CD4-positive, CD25-positive, alpha-beta regulatory T cell (primary cell): ENCODE data around the gene ADGRV1. TPM values are rescaled to one million over a fixed set of nuclear protein-coding genes. Genes with fewer than 3 reads are reported as not detected.

Experiments
- ATAC-seq, 2 donors: fragments of 150-1000 bp; cut with Tn5 transposase; one replicate each; pipeline ENCODE4 v1.10.0; 2021; ENCODE audit warnings: low read depth in 2 of 2, moderate number of reproducible peaks in 2 of 2, moderate library complexity in 1 of 2
- DNase-seq, 3 donors: peaks; one replicate each; pipeline versions ENCODE4 v3.0.0 to v3.0.0-alpha.2; 2012 to 2022; ENCODE audit warnings: mixed read lengths in 1 of 3
- H3K27ac ChIP-seq: one replicate; pipeline ENCODE4 v1.7.0; 2013; ENCODE audit warnings: mild to moderate bottlenecking, low read length; ENCODE audit not compliant: insufficient read depth, poor library complexity, severe bottlenecking
- H3K27me3 ChIP-seq: one replicate; pipeline ENCODE4 v1.7.0; 2013; ENCODE audit warnings: low read length; ENCODE audit not compliant: control insufficient read depth, insufficient read depth
- H3K36me3 ChIP-seq: one replicate; pipeline ENCODE4 v1.7.0; 2013; ENCODE audit warnings: mild to moderate bottlenecking, low read length, moderate library complexity; ENCODE audit not compliant: control insufficient read depth, insufficient read depth
- H3K4me1 ChIP-seq: 2 replicates; pipeline ENCODE4 v1.7.0; 2013; ENCODE audit warnings: mild to moderate bottlenecking, low read length; ENCODE audit not compliant: insufficient read depth, control insufficient read depth, poor library complexity, severe bottlenecking
- H3K4me3 ChIP-seq: one replicate; pipeline ENCODE4 v1.7.0; 2013; ENCODE audit warnings: low read depth, mild to moderate bottlenecking, low read length, moderate library complexity
- H3K9me3 ChIP-seq, 2 experiments: 1 replicate in 1 of 2; 2 replicates in 1 of 2; pipeline ENCODE4 v1.7.0; 2013; ENCODE audit warnings: low read length in 2 of 2, mild to moderate bottlenecking in 1 of 2, moderate library complexity in 1 of 2; ENCODE audit not compliant: control insufficient read depth in 2 of 2
- H3K27ac Mint-ChIP-seq, 3 donors: one replicate each; pipeline ENCODE4 v1.8.0; 2020 to 2022; ENCODE audit warnings: mild to moderate bottlenecking in 3 of 3, mixed read lengths in 3 of 3, moderate library complexity in 2 of 3
- H3K27me3 Mint-ChIP-seq: one replicate; pipeline ENCODE4 v1.8.0; 2022; ENCODE audit warnings: mild to moderate bottlenecking, mixed read lengths
- H3K36me3 Mint-ChIP-seq: one replicate; pipeline ENCODE4 v1.8.0; 2020; ENCODE audit warnings: mixed read lengths
- H3K4me1 Mint-ChIP-seq, 4 donors: one replicate each; pipeline ENCODE4 v1.8.0; 2020 to 2022; ENCODE audit warnings: mixed read lengths in 4 of 4, mild to moderate bottlenecking in 1 of 4
- H3K4me3 Mint-ChIP-seq, 4 donors: one replicate each; pipeline ENCODE4 v1.8.0; 2020 to 2022; ENCODE audit warnings: mild to moderate bottlenecking in 4 of 4, mixed read lengths in 4 of 4, moderate library complexity in 3 of 4
- H3K9me3 Mint-ChIP-seq, 7 donors: one replicate each; pipeline ENCODE4 v1.8.0; 2020 to 2022; ENCODE audit warnings: mixed read lengths in 7 of 7, mild to moderate bottlenecking in 3 of 7, moderate library complexity in 2 of 7
- polyA plus RNA-seq, 4 donors: library from polyadenylated mRNA; unstranded; fragments of 300-500 nt; fragmentation: Illumina TruSeq; gene quantifications; one replicate each; pipeline ENCODE4 v1.2.3, GENCODE V29; 2021
- total RNA-seq: library from RNA; stranded (reverse); gene quantifications from one replicate; pipeline ENCODE4 v1.2.3, GENCODE V29; 2022

The ADGRV1 gene
- total and polyA plus RNA-seq, 5 donors from 2014 or later, result 0.42 to 0.52 TPM; not detected in 3

- H3K9me3 Mint-ChIP-seq, result peaks cover 0 to 3% (median 0%) of the 10 kb centered on the region in 7 donors
- Histone ChIP-seq H3K4me3 (no peak overlapping the region), H3K27ac (no peak overlapping the region), H3K27me3 (peaks cover 2% of the 10 kb centered on the region), H3K9me3 (no peaks in the 10 kb centered on the region), H3K4me1 (no peaks in the 10 kb centered on the region), H3K36me3 (no peaks in the 10 kb centered on the region)
- H3K36me3 Mint-ChIP-seq, result no peaks in the 10 kb centered on the region
- no peak for DNase-seq
- no peak for ATAC-seq
- H3K27me3 Mint-ChIP-seq, result peaks cover 4% of the 10 kb centered on the region
- H3K4me3 Mint-ChIP-seq, result no peak overlapping the region
- H3K27ac Mint-ChIP-seq, result no peak overlapping the region
- H3K4me1 Mint-ChIP-seq, result peaks cover 0 to 5% (median 2%) of the 10 kb centered on the region in 4 donors
These were observed 376.1 kb downstream of the ADGRV1 start for GRCh38 chr5:90934738-90935137.

GRCh38 chr5:90939211-90939610 is 380.6 kb downstream of the ADGRV1 start:
- H3K36me3 ChIP-seq, result no peaks in the 10 kb centered on the region
- Mint-ChIP-seq H3K27ac (peak overlapping the region in 1 of 3 donors; percentile 61), H3K4me3 (no peak overlapping the region), H3K9me3 (peaks cover 0 to 3% (median 0%) of the 10 kb centered on the region in 7 donors), H3K27me3 (no peaks in the 10 kb centered on the region), H3K36me3 (no peaks in the 10 kb centered on the region), H3K4me1 (peaks cover 5 to 12% (median 9%) of the 10 kb centered on the region in 4 donors)
- DNase-seq, result no peak
- no peaks in the 10 kb centered on the region for H3K9me3 ChIP-seq
- H3K27me3 ChIP-seq, result no peaks in the 10 kb centered on the region
- no peak for ATAC-seq
- no peak overlapping the region for H3K27ac ChIP-seq
- no peak overlapping the region for H3K4me3 ChIP-seq
- no peaks in the 10 kb centered on the region for H3K4me1 ChIP-seq

- H3K4me3 ChIP-seq, result no peak overlapping the region
- Mint-ChIP-seq H3K27me3 (no peaks in the 10 kb centered on the region), H3K9me3 (no peaks in the 10 kb centered on the region), H3K4me3 (peak overlapping the region in 1 of 4 donors; percentile 12), H3K27ac (peak overlapping the region; percentile 15 to 61 (median 55)), H3K36me3 (no peaks in the 10 kb centered on the region), H3K4me1 (peaks cover 5 to 12% (median 9%) of the 10 kb centered on the region in 4 donors)
- H3K36me3 ChIP-seq, result no peaks in the 10 kb centered on the region
- ATAC-seq (peak; percentile 88 to 94), DNase-seq (peak; percentile 2 to 61 (median 59))
- no peaks in the 10 kb centered on the region for H3K27me3 ChIP-seq
- H3K4me1 ChIP-seq, result no peaks in the 10 kb centered on the region
- H3K27ac ChIP-seq, result peak overlapping the region; percentile 41
- H3K9me3 ChIP-seq, result no peaks in the 10 kb centered on the region
These were observed 381.8 kb downstream of the ADGRV1 start for GRCh38 chr5:90940227-90940995.

GRCh38 chr5:90941002-90941720 is 382.6 kb downstream of the ADGRV1 start:
- Mint-ChIP-seq H3K27ac (peak overlapping the region in 2 of 3 donors; percentile 11 to 61), H3K9me3 (peaks cover 0 to 3% (median 0%) of the 10 kb centered on the region in 7 donors), H3K4me1 (peaks cover 5 to 12% (median 9%) of the 10 kb centered on the region in 4 donors), H3K27me3 (no peaks in the 10 kb centered on the region), H3K36me3 (no peaks in the 10 kb centered on the region), H3K4me3 (no peak overlapping the region)
- H3K36me3 ChIP-seq, result no peaks in the 10 kb centered on the region
- no peak for ATAC-seq
- no peaks in the 10 kb centered on the region for H3K4me1 ChIP-seq
- H3K27me3 ChIP-seq, result no peaks in the 10 kb centered on the region
- DNase-seq, result no peak
- H3K9me3 ChIP-seq, result no peaks in the 10 kb centered on the region
- no peak overlapping the region for H3K27ac ChIP-seq
- no peak overlapping the region for H3K4me3 ChIP-seq

- no peaks in the 10 kb centered on the region for H3K36me3 ChIP-seq
- peaks cover 9% of the 10 kb centered on the region for H3K27me3 Mint-ChIP-seq
- H3K4me3 Mint-ChIP-seq, result no peak overlapping the region
- no peaks in the 10 kb centered on the region for H3K36me3 Mint-ChIP-seq
- H3K4me3 ChIP-seq, result no peak overlapping the region
- DNase-seq (no peak), ATAC-seq (no peak)
- H3K4me1 ChIP-seq, result no peaks in the 10 kb centered on the region
- no peaks in the 10 kb centered on the region for H3K9me3 ChIP-seq
- peaks cover 5 to 12% (median 6%) of the 10 kb centered on the region in 4 donors for H3K4me1 Mint-ChIP-seq
- peaks cover 5% of the 10 kb centered on the region for H3K27me3 ChIP-seq
- H3K9me3 Mint-ChIP-seq, result peaks cover 0 to 3% (median 0%) of the 10 kb centered on the region in 7 donors
- no peak overlapping the region for H3K27ac ChIP-seq
- H3K27ac Mint-ChIP-seq, result no peak overlapping the region
These were observed 385.5 kb downstream of the ADGRV1 start for GRCh38 chr5:90944116-90944515.

- peaks cover 0 to 3% (median 0%) of the 10 kb centered on the region in 7 donors for H3K9me3 Mint-ChIP-seq
- no peak overlapping the region for H3K27ac Mint-ChIP-seq
- H3K9me3 ChIP-seq, result no peaks in the 10 kb centered on the region
These were observed 389.1 kb downstream of the ADGRV1 start for GRCh38 chr5:90947667-90948066.

GRCh38 chr5:90948969-90949368 is 390.4 kb downstream of the ADGRV1 start:
- H3K36me3 ChIP-seq, result no peaks in the 10 kb centered on the region
- DNase-seq, result no peak
- ATAC-seq, result no peak
- Mint-ChIP-seq H3K36me3 (no peaks in the 10 kb centered on the region), H3K27ac (no peak overlapping the region), H3K27me3 (peaks cover 22% of the 10 kb centered on the region), H3K4me3 (no peak overlapping the region), H3K9me3 (peaks cover 0 to 3% (median 0%) of the 10 kb centered on the region in 7 donors), H3K4me1 (no peaks in the 10 kb centered on the region)
- H3K27me3 ChIP-seq, result peaks cover 8% of the 10 kb centered on the region
- no peaks in the 10 kb centered on the region for H3K4me1 ChIP-seq
- H3K9me3 ChIP-seq, result no peaks in the 10 kb centered on the region
- no peak overlapping the region for H3K27ac ChIP-seq
- H3K4me3 ChIP-seq, result no peak overlapping the region

More at GRCh38 chr5:90947667-90948066, 389.1 kb downstream of the ADGRV1 start:
- H3K4me3 Mint-ChIP-seq, result no peak overlapping the region
- no peaks in the 10 kb centered on the region for H3K4me1 ChIP-seq
- H3K27ac ChIP-seq, result no peak overlapping the region
- no peak for ATAC-seq
- H3K4me1 Mint-ChIP-seq, result no peaks in the 10 kb centered on the region
- H3K4me3 ChIP-seq, result no peak overlapping the region
- DNase-seq, result no peak
- peaks cover 8% of the 10 kb centered on the region for H3K27me3 ChIP-seq
- H3K27me3 Mint-ChIP-seq, result peaks cover 18% of the 10 kb centered on the region
- no peaks in the 10 kb centered on the region for H3K36me3 Mint-ChIP-seq
- no peaks in the 10 kb centered on the region for H3K36me3 ChIP-seq
